Measurements from ENCODE around the gene RAB11FIP3.

- TF ChIP-seq CTCF (IDR thresholded peaks at IDR 0.05) = no peak
- TF ChIP-seq POLR2A (IDR thresholded peaks at IDR 0.05) = no peak
These were observed 17.5 kb downstream of the RAB11FIP3 start for GRCh38 chr16:442976-443375.

All from adrenal gland (tissue), 5 donors.